SK-N-DZ (cell line): Measurements from ENCODE around the gene PLA2G4D.

Source experiments
- DNase-seq: peaks from one replicate; pipeline ENCODE4 v3.0.0-alpha.2; 2015; ENCODE audit warnings: low spot score

PLA2G4D gene

GRCh38 chr15:42056934-42057798 lies 37.2 kb downstream of the PLA2G4D start:
- DNase-seq: peak; percentile 88

GRCh38 chr15:42053914-42054313 lies 40.4 kb downstream of the PLA2G4D start:
- no peak for DNase-seq

GRCh38 chr15:42053010-42053409 lies 41.4 kb downstream of the PLA2G4D start:
- DNase-seq: no peak

- DNase-seq: no peak
Measured at GRCh38 chr15:42050484-42051255, 43.7 kb downstream of the PLA2G4D start.

GRCh38 chr15:42048821-42049200 lies 45.6 kb downstream of the PLA2G4D start:
- DNase-seq: no peak

- no peak for DNase-seq
Measured at GRCh38 chr15:42048080-42048820, 46.1 kb downstream of the PLA2G4D start.

- DNase-seq: no peak
Measured at GRCh38 chr15:42046597-42046996, 47.8 kb downstream of the PLA2G4D start.

- DNase-seq: peak; percentile 17
Measured at GRCh38 chr15:42045211-42045615, 49.1 kb downstream of the PLA2G4D start.

- no peak for DNase-seq
Measured at GRCh38 chr15:42042602-42043400, 51.6 kb downstream of the PLA2G4D start.

- DNase-seq: no peak
Measured at GRCh38 chr15:42038401-42038800, 56.0 kb downstream of the PLA2G4D start.

GRCh38 chr15:42037656-42038055 lies 56.7 kb downstream of the PLA2G4D start:
- no peak for DNase-seq

GRCh38 chr15:42036966-42037365 lies 57.4 kb downstream of the PLA2G4D start:
- no peak for DNase-seq

- no peak for DNase-seq
Measured at GRCh38 chr15:42036112-42036905, 58.1 kb downstream of the PLA2G4D start.

- DNase-seq: no peak
Measured at GRCh38 chr15:42035435-42035761, 59.0 kb downstream of the PLA2G4D start.

GRCh38 chr15:42034628-42035434 lies 59.5 kb downstream of the PLA2G4D start:
- no peak for DNase-seq

- DNase-seq: no peak
Measured at GRCh38 chr15:42033214-42033873, 61.0 kb downstream of the PLA2G4D start.

- no peak for DNase-seq
Measured at GRCh38 chr15:42032376-42033213, 61.8 kb downstream of the PLA2G4D start.
